Astrocyte (in vitro differentiated cells and primary cell): ENCODE data around the gene ARMCX4. TPM values are rescaled to one million over a fixed set of nuclear protein-coding genes. Genes with fewer than 3 reads are reported as not detected.
"Not testable (repeated sequence)": the region's sequence is repeated elsewhere in the genome, so short reads cannot be mapped to it uniquely, and the experiment has no call there.

ENCODE experiments used
- DNase-seq: peaks from one replicate; pipeline ENCODE4 v3.0.0-alpha.2; 2010; ENCODE audit warnings: low read depth
- FAIRE-seq: peaks from 2 replicates; lab custom pipeline; 2011; peaks lifted over from hg19 to GRCh38; lab: Jason Lieb, UNC
- H2AFZ ChIP-seq: 2 replicates; pipeline ENCODE4 v1.6.0; 2012; ENCODE audit warnings: low read depth, low read length, inconsistent platforms
- H3K27ac ChIP-seq: 2 replicates; pipeline ENCODE4 v1.5.1; 2011; ENCODE audit warnings: low read depth, low read length, inconsistent platforms
- H3K27me3 ChIP-seq: 2 replicates; pipeline ENCODE4 v1.6.0; 2011; ENCODE audit warnings: low read length, inconsistent platforms; ENCODE audit not compliant: insufficient read depth
- H3K36me3 ChIP-seq: 2 replicates; pipeline ENCODE4 v1.5.1; 2011; ENCODE audit warnings: low read length, inconsistent platforms; ENCODE audit not compliant: insufficient read depth
- H3K4me1 ChIP-seq: 2 replicates; pipeline ENCODE4 v1.5.1; 2011; ENCODE audit warnings: low read length, inconsistent platforms; ENCODE audit not compliant: insufficient read depth
- H3K4me2 ChIP-seq: 2 replicates; pipeline ENCODE4 v1.6.0; 2012; ENCODE audit warnings: low read length, inconsistent platforms
- H3K4me3 ChIP-seq: 2 replicates; pipeline ENCODE4 v1.5.1; 2011; ENCODE audit warnings: low read depth, mild to moderate bottlenecking, low read length, inconsistent platforms; ENCODE audit not compliant: insufficient read depth
- H3K79me2 ChIP-seq: 2 replicates; pipeline ENCODE4 v1.6.0; 2012; ENCODE audit warnings: mild to moderate bottlenecking, low read length, inconsistent platforms; ENCODE audit not compliant: insufficient read depth
- H3K9ac ChIP-seq: 2 replicates; pipeline ENCODE4 v1.6.0; 2012; ENCODE audit warnings: mild to moderate bottlenecking, low read length, inconsistent platforms
- H3K9me3 ChIP-seq: 2 replicates; pipeline ENCODE4 v1.5.1; 2012; ENCODE audit warnings: low read depth, mild to moderate bottlenecking, low read length, inconsistent platforms; ENCODE audit not compliant: insufficient read depth
- H4K20me1 ChIP-seq: 2 replicates; pipeline ENCODE4 v1.6.0; 2012; ENCODE audit warnings: low read length, inconsistent platforms; ENCODE audit not compliant: insufficient read depth
- H3K27ac Mint-ChIP-seq: one replicate; pipeline ENCODE4 v1.8.0; 2021; ENCODE audit warnings: mild to moderate bottlenecking, mixed read lengths; ENCODE audit not compliant: unreplicated experiment
- H3K27me3 Mint-ChIP-seq: one replicate; pipeline ENCODE4 v1.8.0; 2021; ENCODE audit warnings: low read depth, mixed read lengths; ENCODE audit not compliant: unreplicated experiment
- H3K36me3 Mint-ChIP-seq: one replicate; pipeline ENCODE4 v1.8.0; 2021; ENCODE audit warnings: low read depth, mixed read lengths; ENCODE audit not compliant: unreplicated experiment
- H3K4me1 Mint-ChIP-seq: one replicate; pipeline ENCODE4 v1.8.0; 2021; ENCODE audit warnings: low read depth, mixed read lengths; ENCODE audit not compliant: unreplicated experiment
- H3K4me3 Mint-ChIP-seq: one replicate; pipeline ENCODE4 v1.8.0; 2021; ENCODE audit warnings: mild to moderate bottlenecking, moderate library complexity, mixed read lengths; ENCODE audit not compliant: unreplicated experiment
- H3K9me3 Mint-ChIP-seq: one replicate; pipeline ENCODE4 v1.8.0; 2021; ENCODE audit warnings: mild to moderate bottlenecking, mixed read lengths; ENCODE audit not compliant: unreplicated experiment
- EZH2 ChIP-seq: IDR thresholded peaks from 2 replicates; pipeline ENCODE4 v1.6.1; 2012; ENCODE audit warnings: mild to moderate bottlenecking, low read length, inconsistent platforms; ENCODE audit not compliant: insufficient read depth
- total RNA-seq: library from RNA; stranded (reverse); gene quantifications from 2 replicates; pipeline ENCODE4 v1.2.1, GENCODE V29; 2021
- TF ChIP-seq, protein P1 (sequence below): IDR thresholded peaks from 2 replicates; pipeline ENCODE4 v1.5.1; 2011; ENCODE audit warnings: low read depth, mild to moderate bottlenecking, inconsistent platforms, low read length, moderate library complexity; ENCODE audit not compliant: insufficient read depth

The ARMCX4 gene
- total RNA-seq, 1 donor from 2014 or later, result 10.8 TPM

DNA sequence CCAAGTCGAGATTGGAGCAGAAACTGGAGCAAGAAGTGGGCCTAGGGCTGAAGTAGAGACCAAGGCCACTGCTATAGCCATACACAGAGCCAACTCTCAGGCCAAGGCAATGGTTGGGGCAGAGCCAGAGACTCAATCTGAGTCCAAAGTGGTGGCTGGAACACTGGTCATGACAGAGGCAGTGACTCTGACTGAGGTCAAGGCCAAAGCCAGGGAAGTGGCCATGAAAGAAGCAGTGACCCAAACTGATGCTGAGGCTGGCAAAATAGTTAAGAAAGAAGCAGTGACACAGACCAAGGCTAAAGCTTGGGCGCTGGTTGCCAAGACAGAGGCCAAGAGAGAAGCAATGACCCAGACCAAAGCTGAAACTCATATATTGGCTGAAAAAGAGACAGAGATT is 3.5 kb downstream of the ARMCX4 start:
- Mint-ChIP-seq H3K4me1 (no peaks in the 10 kb centered on the region), H3K9me3 (peaks cover 1% of the 10 kb centered on the region)
- no peak overlapping the region for H3K9ac ChIP-seq

DNA sequence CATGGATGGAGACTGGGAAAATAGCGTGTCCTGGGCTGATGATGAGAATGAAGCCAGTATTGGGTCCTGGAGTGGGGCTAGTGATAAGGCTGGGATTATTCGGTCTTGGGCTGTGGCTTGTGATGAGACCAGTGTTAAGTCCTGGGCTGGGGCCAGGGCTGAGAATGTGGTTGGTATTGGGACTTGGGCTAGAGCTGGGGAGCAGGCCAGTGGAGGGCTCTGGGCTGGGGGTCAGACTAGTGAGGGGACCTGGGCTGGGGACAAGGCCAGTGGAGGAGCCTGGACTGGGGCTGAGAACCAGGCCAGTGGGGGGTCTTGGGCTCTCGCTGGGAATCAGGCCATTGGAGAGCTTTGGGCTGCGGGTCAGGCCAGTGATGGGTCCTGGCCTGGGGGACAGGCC is 6.7 kb downstream of the ARMCX4 start:
- H3K27ac Mint-ChIP-seq, result no peak overlapping the region
- no peaks in the 10 kb centered on the region for H3K27me3 ChIP-seq
- H2AFZ ChIP-seq, result no peak overlapping the region
- H3K4me1 ChIP-seq, result no peaks in the 10 kb centered on the region
- H3K4me3 Mint-ChIP-seq, result no peak overlapping the region
- TF ChIP-seq EZH2, result no peak
- TF ChIP-seq, protein P1, sequence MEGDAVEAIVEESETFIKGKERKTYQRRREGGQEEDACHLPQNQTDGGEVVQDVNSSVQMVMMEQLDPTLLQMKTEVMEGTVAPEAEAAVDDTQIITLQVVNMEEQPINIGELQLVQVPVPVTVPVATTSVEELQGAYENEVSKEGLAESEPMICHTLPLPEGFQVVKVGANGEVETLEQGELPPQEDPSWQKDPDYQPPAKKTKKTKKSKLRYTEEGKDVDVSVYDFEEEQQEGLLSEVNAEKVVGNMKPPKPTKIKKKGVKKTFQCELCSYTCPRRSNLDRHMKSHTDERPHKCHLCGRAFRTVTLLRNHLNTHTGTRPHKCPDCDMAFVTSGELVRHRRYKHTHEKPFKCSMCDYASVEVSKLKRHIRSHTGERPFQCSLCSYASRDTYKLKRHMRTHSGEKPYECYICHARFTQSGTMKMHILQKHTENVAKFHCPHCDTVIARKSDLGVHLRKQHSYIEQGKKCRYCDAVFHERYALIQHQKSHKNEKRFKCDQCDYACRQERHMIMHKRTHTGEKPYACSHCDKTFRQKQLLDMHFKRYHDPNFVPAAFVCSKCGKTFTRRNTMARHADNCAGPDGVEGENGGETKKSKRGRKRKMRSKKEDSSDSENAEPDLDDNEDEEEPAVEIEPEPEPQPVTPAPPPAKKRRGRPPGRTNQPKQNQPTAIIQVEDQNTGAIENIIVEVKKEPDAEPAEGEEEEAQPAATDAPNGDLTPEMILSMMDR, result no peak
- peaks cover 1% of the 10 kb centered on the region for H3K9me3 Mint-ChIP-seq
- H3K9me3 ChIP-seq, result no peaks in the 10 kb centered on the region
- H3K36me3 ChIP-seq, result peaks cover 2% of the 10 kb centered on the region
- FAIRE-seq (no peak), DNase-seq (no peak)
- no peaks in the 10 kb centered on the region for H4K20me1 ChIP-seq
- H3K36me3 Mint-ChIP-seq, result peaks cover 1% of the 10 kb centered on the region
- no peak overlapping the region for H3K4me2 ChIP-seq
- H3K4me1 Mint-ChIP-seq, result no peaks in the 10 kb centered on the region
- no peak overlapping the region for H3K9ac ChIP-seq
- no peak overlapping the region for H3K27ac ChIP-seq
- no peaks in the 10 kb centered on the region for H3K27me3 Mint-ChIP-seq
- no peaks in the 10 kb centered on the region for H3K79me2 ChIP-seq
- no peak overlapping the region for H3K4me3 ChIP-seq

More for the DNA sequence above, 3.5 kb downstream of the ARMCX4 start:
- Histone ChIP-seq H3K4me3 (no peak overlapping the region), H3K36me3 (peaks cover 2% of the 10 kb centered on the region), H3K4me1 (no peaks in the 10 kb centered on the region), H2AFZ (no peak overlapping the region), H3K9me3 (no peaks in the 10 kb centered on the region), H3K27me3 (no peaks in the 10 kb centered on the region), H3K79me2 (peaks cover 8% of the 10 kb centered on the region), H3K4me2 (no peak overlapping the region), H3K27ac (no peak overlapping the region), H4K20me1 (no peaks in the 10 kb centered on the region)
- H3K27ac Mint-ChIP-seq, result no peak overlapping the region
- DNase-seq, result no peak
- peaks cover 1% of the 10 kb centered on the region for H3K36me3 Mint-ChIP-seq
- no peak for TF ChIP-seq EZH2
- TF ChIP-seq, protein P1, result no peak
- no peak for FAIRE-seq
- H3K4me3 Mint-ChIP-seq, result no peak overlapping the region
- no peaks in the 10 kb centered on the region for H3K27me3 Mint-ChIP-seq

DNA sequence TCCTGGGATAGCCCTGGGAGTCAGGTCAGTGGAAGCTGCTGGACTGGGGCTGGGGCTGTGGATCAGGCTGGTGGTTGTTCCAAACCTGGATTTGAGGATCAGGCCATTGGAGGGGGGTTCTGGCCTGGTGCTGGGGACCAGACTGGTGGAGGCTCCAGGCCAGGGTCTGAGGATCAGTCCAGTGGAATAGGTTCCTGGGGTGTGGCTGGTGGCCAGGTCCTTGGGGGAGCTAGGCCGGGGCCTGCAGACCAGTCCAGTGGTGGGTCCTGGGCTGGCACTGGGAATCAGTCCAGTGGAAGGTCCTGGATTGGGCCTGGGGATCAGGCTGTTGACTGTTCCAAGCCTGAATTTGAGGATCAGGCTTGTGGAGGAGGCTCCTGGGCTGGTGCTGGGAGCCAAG is 8.0 kb downstream of the ARMCX4 start:
- no peak overlapping the region for H3K27ac ChIP-seq
- Mint-ChIP-seq H3K27ac (no peak overlapping the region), H3K27me3 (no peaks in the 10 kb centered on the region), H3K9me3 (peaks cover 1% of the 10 kb centered on the region), H3K4me1 (no peaks in the 10 kb centered on the region), H3K4me3 (no peak overlapping the region), H3K36me3 (peaks cover 1% of the 10 kb centered on the region)
- no peaks in the 10 kb centered on the region for H3K79me2 ChIP-seq
- H3K27me3 ChIP-seq, result no peaks in the 10 kb centered on the region
- TF ChIP-seq, protein P1, result no peak
- no peak for TF ChIP-seq EZH2
- H3K36me3 ChIP-seq, result no peaks in the 10 kb centered on the region
- H3K4me3 ChIP-seq, result no peak overlapping the region
- H4K20me1 ChIP-seq, result no peaks in the 10 kb centered on the region
- H3K9me3 ChIP-seq, result no peaks in the 10 kb centered on the region
- no peak overlapping the region for H2AFZ ChIP-seq
- no peak overlapping the region for H3K9ac ChIP-seq
- DNase-seq (no peak), FAIRE-seq (no peak)
- no peak overlapping the region for H3K4me2 ChIP-seq
- H3K4me1 ChIP-seq, result no peaks in the 10 kb centered on the region

DNA sequence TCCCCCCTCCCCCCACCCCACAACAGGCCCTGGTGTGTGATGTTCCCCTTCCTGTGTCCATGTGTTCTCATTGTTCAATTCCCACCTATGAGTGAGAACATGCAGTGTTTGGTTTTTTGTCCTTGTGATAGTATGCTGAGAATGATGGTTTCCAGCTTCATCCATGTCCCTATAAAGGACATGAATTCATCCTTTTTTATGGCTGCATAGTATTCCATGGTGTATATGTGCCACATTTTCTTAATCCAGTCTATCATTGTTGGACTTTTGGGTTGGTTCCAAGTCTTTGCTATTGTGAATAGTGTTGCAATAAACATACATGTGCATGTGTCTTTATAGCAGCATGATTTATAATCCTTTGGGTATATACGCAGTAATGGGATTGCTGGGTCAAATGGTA is 17.7 kb downstream of the ARMCX4 start:
- not testable (repeated sequence) for H3K4me1 ChIP-seq, H3K4me3 ChIP-seq, H3K36me3 Mint-ChIP-seq, H3K27ac ChIP-seq, H3K4me1 Mint-ChIP-seq, H3K9me3 ChIP-seq, FAIRE-seq, H3K9me3 Mint-ChIP-seq, H3K27me3 ChIP-seq, DNase-seq, H3K27ac Mint-ChIP-seq, H3K4me3 Mint-ChIP-seq, H3K79me2 ChIP-seq, H2AFZ ChIP-seq, H3K36me3 ChIP-seq, H3K9ac ChIP-seq, H3K27me3 Mint-ChIP-seq, H4K20me1 ChIP-seq, H3K4me2 ChIP-seq
